SKM-1 treated with dmso at 0.1 percent for 144 hours (cell line): ENCODE data around the gene PARP9.
"Not testable (repeated sequence)": the region's sequence is repeated elsewhere in the genome, so short reads cannot be mapped to it uniquely, and the experiment has no call there.

Source experiments
- DNase-seq: peaks from one replicate; lab custom pipeline; 2025; ENCODE audit not compliant: unreplicated experiment; lab: John Stamatoyannopoulos, UW

The PARP9 gene

GRCh38 chr3:122523317-122523716 lies 40.8 kb downstream of the PARP9 start:
- no peak for DNase-seq

GRCh38 chr3:122520861-122521260 lies 43.2 kb downstream of the PARP9 start:
- no peak for DNase-seq

GRCh38 chr3:122519693-122520092 lies 44.4 kb downstream of the PARP9 start:
- DNase-seq: no peak

- DNase-seq: no peak
These were observed 47.2 kb downstream of the PARP9 start for GRCh38 chr3:122516846-122517360.

GRCh38 chr3:122515870-122516269 lies 48.2 kb downstream of the PARP9 start:
- no peak for DNase-seq

- no peak for DNase-seq
These were observed 49.1 kb downstream of the PARP9 start for GRCh38 chr3:122515020-122515468.

- peak; percentile 74 for DNase-seq
These were observed 49.7 kb downstream of the PARP9 start, which contains the start of gene KPNA1 for GRCh38 chr3:122514123-122515019. Gene KPNA1 (minus strand): TSS chr3:122514939. CDS start chr3:122496565, 18,374 bp downstream.

GRCh38 chr3:122513386-122514122 lies 50.5 kb downstream of the PARP9 start:
- no peak for DNase-seq

GRCh38 chr3:122512284-122512683 lies 51.8 kb downstream of the PARP9 start:
- DNase-seq: no peak

- no peak for DNase-seq
These were observed 53.1 kb downstream of the PARP9 start for GRCh38 chr3:122510878-122511535.

GRCh38 chr3:122508944-122509343 lies 55.2 kb downstream of the PARP9 start:
- DNase-seq: not testable (repeated sequence)

GRCh38 chr3:122508135-122508914 lies 55.8 kb downstream of the PARP9 start:
- no peak for DNase-seq

- no peak for DNase-seq
These were observed 57.6 kb downstream of the PARP9 start for GRCh38 chr3:122506450-122506849.

- DNase-seq: no peak
These were observed 58.4 kb downstream of the PARP9 start for GRCh38 chr3:122505676-122506075.

GRCh38 chr3:122502941-122503340 lies 61.2 kb downstream of the PARP9 start:
- DNase-seq: no peak

GRCh38 chr3:122502139-122502538 lies 62.0 kb downstream of the PARP9 start:
- no peak for DNase-seq

- not testable (repeated sequence) for DNase-seq
These were observed 63.1 kb downstream of the PARP9 start for GRCh38 chr3:122500964-122501363.

GRCh38 chr3:122498152-122498551 lies 65.9 kb downstream of the PARP9 start:
- DNase-seq: no peak

- peak; percentile 73 for DNase-seq
These were observed 66.7 kb downstream of the PARP9 start for GRCh38 chr3:122497425-122497824.

- DNase-seq: no peak
These were observed 67.6 kb downstream of the PARP9 start for GRCh38 chr3:122496508-122496907.
